Activated CD8-positive, alpha-beta memory T cell treated with anti-CD3 and anti-CD28 coated beads for 36 hours (primary cell): ENCODE data around the gene OPRL1. TPM values are rescaled to one million over a fixed set of nuclear protein-coding genes. Genes with fewer than 3 reads are reported as not detected.

Experiments
- CTCF ChIA-PET: fragments of 350-600 bp; sonication (Branson Sonifier 250); formaldehyde crosslinking; loops from one replicate; lab custom pipeline; 2021; ENCODE audit warnings: antibody characterized with exemption; lab: Charles Lee
- POLR2A ChIA-PET: fragments of 350-600 bp; sonication (Branson Sonifier 250); formaldehyde crosslinking; loops from one replicate; lab custom pipeline; 2021; ENCODE audit warnings: antibody characterized with exemption; lab: Charles Lee
- total RNA-seq, 2 experiments: library from RNA; stranded (reverse); gene quantifications; one replicate each; pipeline ENCODE4 v1.2.3, GENCODE V29; 2021

OPRL1 gene
- total RNA-seq, 2 experiments from 2014 or later: 0.19 to 0.21 TPM

- POLR2A ChIA-PET: no interaction called here
Measured at GRCh38 chr20:64136004-64136710, 56.3 kb downstream of the OPRL1 start.

GRCh38 chr20:64137598-64138031, 57.7 kb downstream of the OPRL1 start:
- CTCF ChIA-PET: interaction anchor here (0.6 kb wide), 1 partner anchor 349 kb away, joined by 3 read pairs; no protein-coding TSS in a partner anchor

More at GRCh38 chr20:64136004-64136710, 56.3 kb downstream of the OPRL1 start:
- CTCF ChIA-PET: no interaction called here

GRCh38 chr20:64138276-64138815, 58.5 kb downstream of the OPRL1 start:
- ChIA-PET CTCF (interaction anchor here (0.6 kb wide), 1 partner anchor 349 kb away, joined by 3 read pairs; no protein-coding TSS in a partner anchor), POLR2A (no interaction called here)

More at GRCh38 chr20:64137598-64138031, 57.7 kb downstream of the OPRL1 start:
- POLR2A ChIA-PET: no interaction called here

DNA sequence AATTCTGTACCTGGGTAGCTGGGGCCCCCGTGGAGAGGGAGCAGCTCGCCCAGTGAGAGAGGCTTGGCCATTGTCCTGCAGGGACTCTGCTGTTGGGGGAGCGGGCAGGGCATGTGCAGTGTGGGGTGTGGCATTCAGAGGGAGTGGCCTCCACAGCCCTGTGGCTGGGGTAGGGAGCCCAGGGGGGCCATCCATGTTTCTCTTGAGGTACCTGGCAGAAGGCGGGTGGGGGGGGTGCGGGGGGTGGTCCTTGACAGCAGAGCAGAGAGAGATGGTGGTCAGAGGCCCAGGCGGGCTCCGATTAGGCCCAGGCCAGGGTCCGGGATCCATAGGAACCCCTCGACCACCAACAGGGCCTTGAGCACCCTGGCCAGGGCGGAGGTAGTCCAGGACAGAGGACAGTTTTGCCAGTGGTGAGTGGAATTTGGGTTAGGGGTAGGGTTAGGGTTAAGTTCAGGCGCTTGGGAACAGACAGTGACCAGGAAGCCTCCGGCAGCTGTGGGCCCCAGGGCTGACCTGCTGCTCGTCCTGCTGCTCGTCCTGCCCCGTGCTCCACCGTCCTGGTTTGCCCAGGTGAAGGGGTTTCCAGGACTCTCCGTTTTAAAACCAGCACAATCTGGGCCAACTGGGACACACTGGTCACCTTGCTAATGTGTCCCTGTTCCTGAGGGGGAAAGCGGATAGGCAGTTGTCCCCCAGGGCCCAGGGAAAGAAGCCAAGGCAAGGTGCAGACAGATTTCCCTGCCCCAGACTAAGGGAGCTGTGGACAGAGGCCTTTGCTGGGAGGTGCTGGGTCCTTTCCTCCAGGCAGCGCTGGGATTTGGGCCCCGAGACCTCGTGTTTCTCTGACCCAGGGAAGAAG, 59.5 kb downstream of the OPRL1 start:
- ChIA-PET POLR2A (no interaction called here), CTCF (no interaction called here)

DNA sequence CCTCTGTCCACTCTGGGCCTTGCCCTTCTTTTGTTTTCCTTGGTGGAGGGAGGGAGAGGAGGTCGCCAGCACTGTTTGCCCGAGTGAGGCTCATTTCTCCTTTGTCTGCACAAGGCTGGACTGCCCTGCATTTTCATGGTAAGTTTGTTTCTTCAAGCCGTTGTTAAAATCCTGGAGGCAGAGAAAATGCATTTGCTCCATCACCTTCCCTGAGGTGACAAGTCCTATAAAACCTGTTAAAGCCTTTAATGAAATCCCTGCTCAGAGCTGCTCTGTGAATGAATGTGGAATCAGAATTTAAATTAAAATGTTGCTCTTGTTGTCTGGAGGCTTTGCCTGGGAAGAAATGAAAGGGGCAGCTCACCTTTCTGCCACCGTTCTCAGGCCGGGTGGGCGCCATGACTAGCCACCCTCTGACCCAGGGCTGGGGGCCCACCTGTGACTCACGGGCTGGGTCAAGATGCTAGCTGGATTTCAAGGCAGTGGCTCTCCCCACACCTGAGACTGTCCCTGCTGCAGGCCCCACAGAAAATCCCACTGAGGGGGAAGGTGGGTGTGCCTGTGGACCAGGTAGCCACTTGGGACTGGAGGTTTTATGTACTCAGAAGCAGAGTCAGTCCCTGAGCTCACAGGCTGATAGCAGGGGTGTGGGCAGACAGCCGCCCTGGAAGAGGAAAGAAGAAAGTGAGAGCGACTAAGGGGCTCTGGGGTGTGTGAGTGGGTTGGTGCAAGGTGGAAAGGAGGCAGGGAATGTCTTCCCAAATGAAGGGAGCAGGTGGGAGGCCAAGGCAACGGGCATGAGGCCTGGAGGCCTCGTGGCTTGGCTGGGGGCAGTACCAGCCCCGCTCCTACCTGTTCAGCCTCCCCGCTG, 60.4 kb downstream of the OPRL1 start:
- POLR2A ChIA-PET: no interaction called here
- CTCF ChIA-PET: no interaction called here

DNA sequence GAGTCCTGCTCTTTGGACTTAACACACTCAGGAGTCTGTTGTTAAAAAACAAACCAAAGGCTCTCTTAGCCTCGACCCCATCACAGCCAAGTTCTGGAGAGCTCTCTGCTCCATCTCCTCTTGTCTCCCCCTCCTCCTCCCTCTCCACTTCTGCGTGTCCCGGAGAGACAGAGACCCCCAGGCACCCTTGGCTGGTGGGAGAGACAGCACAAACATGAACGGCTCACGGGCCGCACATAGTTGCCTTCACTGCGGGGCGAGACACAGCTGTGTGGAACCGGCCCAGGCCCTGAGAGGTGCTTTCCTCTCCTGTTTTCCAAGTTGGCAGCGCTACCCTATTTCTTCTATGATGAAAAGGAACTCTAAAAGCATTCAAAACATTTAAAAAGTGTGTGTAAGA, 61.1 kb downstream of the OPRL1 start:
- POLR2A ChIA-PET: no interaction called here
- CTCF ChIA-PET: no interaction called here

DNA sequence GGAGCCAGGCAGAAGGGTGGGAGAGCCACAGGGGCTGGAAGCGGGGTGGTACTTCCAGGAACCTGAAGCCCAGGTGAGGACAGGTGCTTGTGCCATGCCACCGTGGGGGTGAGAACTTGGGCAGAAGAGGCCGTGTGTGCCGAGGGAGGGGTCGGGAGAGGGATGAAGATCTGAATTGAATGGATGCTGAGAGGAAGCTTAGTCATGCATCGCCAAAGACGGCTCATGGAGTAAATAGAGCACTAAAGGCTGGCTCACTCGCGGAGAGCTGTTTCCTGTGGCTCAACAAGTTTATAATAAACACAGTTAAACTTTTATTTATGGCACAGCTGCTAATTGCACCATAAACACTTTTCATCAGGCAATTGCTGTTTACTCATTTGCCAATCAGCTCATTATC, 62.7 kb downstream of the OPRL1 start:
- POLR2A ChIA-PET: no interaction called here
- CTCF ChIA-PET: no interaction called here

GRCh38 chr20:64143018-64143801, 63.3 kb downstream of the OPRL1 start:
- ChIA-PET POLR2A (no interaction called here), CTCF (no interaction called here)

- POLR2A ChIA-PET: no interaction called here
- CTCF ChIA-PET: no interaction called here
Measured at GRCh38 chr20:64144144-64144912, 64.4 kb downstream of the OPRL1 start.

GRCh38 chr20:64145458-64146300, 65.8 kb downstream of the OPRL1 start:
- POLR2A ChIA-PET: no interaction called here
- CTCF ChIA-PET: no interaction called here

DNA sequence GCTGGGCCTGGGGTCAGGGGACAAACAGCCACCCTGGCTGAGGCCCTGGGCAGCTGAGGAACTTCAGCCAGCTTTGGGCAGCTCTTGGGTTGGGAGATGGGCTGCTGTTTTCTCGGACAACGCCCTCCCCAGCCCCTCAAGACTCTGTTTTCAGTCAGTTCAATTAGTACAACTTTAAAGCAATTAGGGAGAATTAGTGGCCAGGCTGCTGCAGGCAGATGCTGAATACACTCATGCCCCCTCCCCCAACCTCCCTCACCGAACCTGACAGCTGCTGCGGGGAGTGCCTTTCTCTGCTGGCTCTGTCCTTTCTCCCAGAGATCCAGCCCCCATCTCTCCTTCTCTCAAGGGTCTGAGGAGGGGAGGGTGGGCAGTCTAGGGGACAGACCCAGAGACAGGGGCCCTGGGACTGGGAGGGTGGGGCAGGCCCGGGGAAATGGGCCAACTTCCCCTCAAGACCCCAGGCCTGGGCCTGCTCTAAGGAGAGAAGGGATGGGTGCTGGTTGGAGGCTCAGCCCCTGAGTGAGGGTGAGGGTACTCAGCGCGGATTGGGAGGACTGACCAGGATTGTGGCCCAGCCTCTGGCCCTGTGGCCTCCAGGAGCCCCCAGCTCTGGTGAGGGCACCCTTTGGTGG, 66.5 kb downstream of the OPRL1 start:
- ChIA-PET CTCF (no interaction called here), POLR2A (no interaction called here)

- ChIA-PET POLR2A (no interaction called here), CTCF (no interaction called here)
Measured at GRCh38 chr20:64146936-64147477, 67.1 kb downstream of the OPRL1 start.

DNA sequence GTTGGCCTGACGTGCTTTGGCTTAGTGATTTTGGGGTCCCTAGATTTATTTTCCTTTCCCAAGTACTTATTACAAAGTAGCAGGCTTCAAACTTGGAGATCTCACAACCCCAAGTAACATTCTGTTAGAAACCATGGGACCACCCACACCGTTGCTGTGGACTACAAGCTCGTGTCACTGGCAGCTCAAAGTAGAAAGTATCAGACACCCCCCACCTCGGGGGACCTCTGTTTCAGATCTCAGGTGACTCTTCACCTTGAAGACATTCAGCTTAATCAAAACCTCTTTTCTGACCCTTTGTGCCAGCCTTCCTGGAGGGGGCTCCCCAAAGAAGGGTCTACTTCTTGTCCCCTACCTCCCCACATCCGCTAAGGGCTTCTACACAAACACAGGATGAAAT, 68.7 kb downstream of the OPRL1 start:
- ChIA-PET CTCF (no interaction called here), POLR2A (no interaction called here)

- CTCF ChIA-PET: no interaction called here
- POLR2A ChIA-PET: no interaction called here
Measured at GRCh38 chr20:64149141-64149540, 69.3 kb downstream of the OPRL1 start.

DNA sequence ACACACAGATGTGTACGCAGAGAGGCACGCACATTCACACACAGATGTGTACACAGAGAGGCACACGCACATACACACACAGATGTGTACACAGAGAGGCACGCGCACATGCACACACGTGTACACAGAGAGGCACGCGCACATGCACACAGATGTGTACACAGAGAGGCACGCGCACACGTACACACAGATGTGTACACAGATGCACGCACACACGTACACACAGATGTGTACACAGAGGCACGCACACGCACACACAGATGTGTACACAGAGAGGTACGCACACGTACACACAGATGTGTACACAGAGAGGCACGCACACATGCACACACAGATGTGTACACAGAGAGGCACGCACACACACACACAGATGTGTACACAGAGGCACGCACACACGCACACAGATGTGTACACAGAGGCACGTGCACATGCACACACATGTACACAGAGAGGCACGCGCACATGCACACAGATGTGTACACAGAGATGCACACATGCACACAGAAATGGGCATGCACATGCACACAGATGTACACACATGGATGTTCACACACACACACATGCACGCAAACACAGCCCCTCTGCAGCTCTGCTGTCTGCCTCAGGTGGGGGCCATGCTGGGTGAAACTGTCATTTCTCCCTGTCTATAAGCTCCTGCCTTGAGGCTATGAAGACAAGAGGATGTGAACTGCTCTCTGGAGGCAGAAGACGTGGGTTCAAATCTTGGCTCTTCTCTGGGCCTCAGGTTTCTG, 70.1 kb downstream of the OPRL1 start:
- ChIA-PET POLR2A (no interaction called here), CTCF (no interaction called here)
